Testis (tissue), 3 donors: Measurements from ENCODE around the gene ZKSCAN5. TPM values are rescaled to one million over a fixed set of nuclear protein-coding genes. Genes with fewer than 3 reads are reported as not detected.

Source experiments
- DNase-seq: peaks from one replicate; pipeline ENCODE4 v3.0.0-alpha.2; 2019
- H3K27ac ChIP-seq, 2 donors: fragments of 200-600 bp; sonication (generic); one replicate each; pipeline ENCODE4 v1.5.1; 2019
- H3K27me3 ChIP-seq: fragments of 200-600 bp; sonication (generic); one replicate; pipeline ENCODE4 v1.5.1; 2019
- H3K36me3 ChIP-seq: fragments of 200-600 bp; sonication (generic); one replicate; pipeline ENCODE4 v1.5.1; 2017; ENCODE audit warnings: low read depth; ENCODE audit errors: missing control alignments
- H3K4me1 ChIP-seq: fragments of 200-600 bp; sonication (generic); one replicate; pipeline ENCODE4 v1.5.1; 2019
- H3K4me3 ChIP-seq, 2 donors: fragments of 200-600 bp; sonication (generic); one replicate each; pipeline ENCODE4 v1.5.1; 2017 to 2019
- H3K9me3 ChIP-seq: fragments of 200-600 bp; sonication (generic); one replicate; pipeline ENCODE4 v1.5.1; 2017
- POLR2A ChIP-seq: fragments of 450-650 bp; IDR thresholded peaks from one replicate; pipeline ENCODE4 v1.6.1; 2017; ENCODE audit warnings: antibody characterized with exemption, mild to moderate bottlenecking, moderate library complexity
- WGBS, 2 donors: methylation state at CpG; one replicate each; pipeline ENCODE4 v1.1.5; 2018; 5-methylcytosine and 5-hydroxymethylcytosine counted together
- intact Hi-C: fragments of 100-400 bp; cut with DNase I; formaldehyde crosslinking; loops from one replicate; pipeline ENCODE4 v1.15.1; 2023; ENCODE audit warnings: low total_unique reads
- polyA plus RNA-seq: library from polyadenylated mRNA; stranded (reverse); fragments of 350-450 nt; fragmentation: Illumina TruSeq; extraction: RNeasy Lipid Tissue Mini Kit (QIAGEN cat#74804); gene quantifications from one replicate; pipeline ENCODE4 v1.2.3, GENCODE V29; 2014; ENCODE audit warnings: low read depth, low replicate concordance; ENCODE audit not compliant: insufficient read depth
- total RNA-seq, 2 donors: library from RNA; depleted of rRNA; stranded (reverse); fragments of >200 nt; gene quantifications; one replicate each; pipeline ENCODE4 v1.2.3, GENCODE V29; 2016
- TF ChIP-seq, protein P1 (sequence below), 3 experiments: fragments of 450-650 bp in 2 of 3; fragments of 200-600 bp in 1 of 3; sonication (generic) in 1 of 3; IDR thresholded peaks; one replicate each; pipeline ENCODE4 v1.5.1; 2016 to 2019; ENCODE audit warnings: antibody characterized with exemption in 3 of 3, mild to moderate bottlenecking in 2 of 3, moderate library complexity in 1 of 3

Gene ZKSCAN5
- total and polyA plus RNA-seq, 3 donors from 2014 or later, result 19.9 to 24.9 (median 24.7) TPM

DNA sequence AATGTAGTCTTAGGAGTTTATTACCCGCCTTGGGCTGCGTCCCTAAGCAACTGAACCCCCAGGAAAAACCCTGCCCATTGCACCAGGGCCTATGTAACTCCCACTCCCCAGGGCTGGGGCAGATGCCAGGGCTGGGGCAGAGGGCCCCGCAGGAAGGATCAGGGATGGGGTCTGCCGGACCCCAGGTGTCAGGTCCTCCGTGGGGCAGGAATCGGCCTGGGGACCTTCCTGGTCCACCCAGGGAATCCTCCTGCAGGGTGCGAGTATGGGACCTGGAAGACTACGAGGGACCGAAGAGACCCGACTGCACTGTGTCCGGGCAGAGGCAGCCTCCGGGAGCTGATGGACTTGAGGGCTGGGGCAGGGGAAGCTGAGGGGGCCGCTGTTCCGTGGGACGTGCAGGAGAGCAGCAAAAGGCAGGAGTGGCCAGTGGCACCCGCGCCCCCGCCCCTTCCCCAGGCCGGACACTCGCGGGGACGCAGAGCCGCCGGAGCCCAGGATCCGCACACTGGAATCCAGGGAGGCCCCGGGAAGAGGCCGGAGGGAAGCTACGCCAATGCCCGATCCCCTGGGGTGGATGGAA lies 36.0 kb upstream of the ZKSCAN5 start:
- Histone ChIP-seq H3K27ac (no peak overlapping the region), H3K4me3 (no peak overlapping the region), H3K9me3 (no peaks in the 10 kb centered on the region), H3K27me3 (no peaks in the 10 kb centered on the region), H3K4me1 (peaks cover 8% of the 10 kb centered on the region), H3K36me3 (no peaks in the 10 kb centered on the region)
- WGBS, 2 donors, result 56 to 79% methylated on average over 16 to 29 of the region's 29 CpGs
- no peak for DNase-seq
- TF ChIP-seq, protein P1, sequence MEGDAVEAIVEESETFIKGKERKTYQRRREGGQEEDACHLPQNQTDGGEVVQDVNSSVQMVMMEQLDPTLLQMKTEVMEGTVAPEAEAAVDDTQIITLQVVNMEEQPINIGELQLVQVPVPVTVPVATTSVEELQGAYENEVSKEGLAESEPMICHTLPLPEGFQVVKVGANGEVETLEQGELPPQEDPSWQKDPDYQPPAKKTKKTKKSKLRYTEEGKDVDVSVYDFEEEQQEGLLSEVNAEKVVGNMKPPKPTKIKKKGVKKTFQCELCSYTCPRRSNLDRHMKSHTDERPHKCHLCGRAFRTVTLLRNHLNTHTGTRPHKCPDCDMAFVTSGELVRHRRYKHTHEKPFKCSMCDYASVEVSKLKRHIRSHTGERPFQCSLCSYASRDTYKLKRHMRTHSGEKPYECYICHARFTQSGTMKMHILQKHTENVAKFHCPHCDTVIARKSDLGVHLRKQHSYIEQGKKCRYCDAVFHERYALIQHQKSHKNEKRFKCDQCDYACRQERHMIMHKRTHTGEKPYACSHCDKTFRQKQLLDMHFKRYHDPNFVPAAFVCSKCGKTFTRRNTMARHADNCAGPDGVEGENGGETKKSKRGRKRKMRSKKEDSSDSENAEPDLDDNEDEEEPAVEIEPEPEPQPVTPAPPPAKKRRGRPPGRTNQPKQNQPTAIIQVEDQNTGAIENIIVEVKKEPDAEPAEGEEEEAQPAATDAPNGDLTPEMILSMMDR (IDR thresholded peaks at IDR 0.05), result no peak
- no peak for TF ChIP-seq POLR2A
- intact Hi-C loops, result no loop called here

DNA sequence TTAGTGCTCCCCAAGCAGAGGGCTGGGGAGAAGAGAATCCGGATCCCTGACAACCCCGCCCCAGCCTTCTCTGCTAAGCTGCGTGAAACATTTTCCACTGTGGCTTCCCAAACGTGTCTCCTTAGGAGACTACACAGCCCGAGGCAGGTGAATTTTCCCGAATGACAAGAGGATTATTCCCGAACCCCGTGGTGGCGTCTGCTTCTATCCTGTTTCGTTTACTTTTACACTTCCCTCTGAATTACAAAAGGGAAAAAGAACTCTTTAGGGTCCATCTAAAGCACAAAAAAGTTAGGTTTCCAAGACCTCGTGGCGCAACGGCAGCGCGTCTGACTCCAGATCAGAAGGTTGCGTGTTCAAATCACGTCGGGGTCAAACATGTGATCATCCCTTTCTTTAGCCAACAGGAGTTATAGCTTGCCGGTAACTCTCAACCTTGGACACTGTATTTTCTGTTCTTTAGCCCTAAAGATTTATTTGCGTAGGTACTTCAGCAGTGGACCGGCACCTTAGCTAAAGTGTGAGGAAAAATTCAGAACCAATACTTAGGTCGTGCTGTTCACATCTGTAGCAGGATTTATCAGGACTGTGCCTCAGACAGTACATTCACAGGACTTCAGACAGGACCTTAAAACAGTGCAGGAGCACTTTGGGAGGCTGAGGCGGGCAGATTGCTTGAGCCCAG lies 34.9 kb upstream of the ZKSCAN5 start:
- Histone ChIP-seq H3K27me3 (no peaks in the 10 kb centered on the region), H3K4me3 (no peak overlapping the region), H3K36me3 (no peaks in the 10 kb centered on the region), H3K4me1 (peaks cover 12% of the 10 kb centered on the region), H3K27ac (peak overlapping the region in 1 of 2 donors; percentile 47), H3K9me3 (no peaks in the 10 kb centered on the region)
- intact Hi-C loops, result no loop called here
- no peak for TF ChIP-seq POLR2A
- TF ChIP-seq, protein P1 (IDR thresholded peaks at IDR 0.05), result no peak
- DNase-seq, result no peak
- WGBS, 2 donors, result 30 to 38% methylated on average over 23 of the region's 23 CpGs

DNA sequence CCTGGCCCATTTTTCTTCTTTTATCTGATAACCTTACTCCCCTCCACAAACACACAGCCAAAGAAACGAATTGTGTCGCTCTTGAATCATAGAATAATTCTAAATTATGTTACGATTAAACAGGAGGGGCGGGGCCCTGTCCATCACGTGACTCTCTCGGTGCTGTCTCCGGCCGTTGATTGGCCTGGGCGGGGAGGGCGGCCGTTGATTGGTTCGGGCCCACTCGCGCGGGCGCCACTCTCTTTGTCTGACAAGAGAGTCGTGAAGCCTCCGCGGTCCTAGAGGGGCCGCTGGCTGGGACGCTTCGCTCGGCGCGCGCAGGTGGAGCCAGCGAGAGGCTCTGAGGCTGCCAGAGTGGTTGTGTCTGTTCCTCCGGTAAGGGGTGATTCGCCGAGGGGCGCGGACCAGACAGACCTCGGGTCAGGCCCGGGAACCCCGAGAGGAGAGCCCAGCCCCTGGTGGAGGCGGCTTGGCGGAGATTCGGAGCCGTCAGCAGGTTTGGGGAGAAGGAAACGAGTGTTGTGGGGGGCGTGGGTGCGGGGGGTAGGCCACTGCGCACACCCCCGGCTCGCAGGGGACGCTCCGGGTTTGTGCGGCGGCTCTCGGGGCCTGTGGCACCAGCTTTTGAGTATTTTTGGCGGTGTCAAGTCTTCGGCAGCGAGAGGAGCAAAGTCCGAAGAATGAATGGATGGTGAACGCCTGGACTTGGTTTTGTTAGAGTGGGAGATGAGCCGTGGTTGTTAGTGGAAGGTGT lies 31.7 kb upstream of the ZKSCAN5 start, which contains the start of gene ZNF789:
Gene ZNF789 (plus strand): TSS at position 330 of the 754 bp plus-strand sequence. CDS start 3,567 bp downstream, outside the sequence.
- intact Hi-C loops, result no loop called here
- Histone ChIP-seq H3K4me3 (peak within 1 kb of the TSS; percentile 78 to 86), H3K36me3 (no peaks in the 10 kb centered on the region), H3K27ac (peak within 1 kb of the TSS; percentile 79 to 90), H3K4me1 (peaks cover 12% of the 10 kb centered on the region), H3K9me3 (no peaks in the 10 kb centered on the region), H3K27me3 (no peaks in the 10 kb centered on the region)
- 0% methylated on average over 48 to 56 of the region's 56 CpGs for WGBS, 2 donors
- TF ChIP-seq POLR2A, result peak; percentile 20
- TF ChIP-seq, protein P1 (IDR thresholded peaks at IDR 0.05), result no peak
- peak; percentile 100 for DNase-seq

DNA sequence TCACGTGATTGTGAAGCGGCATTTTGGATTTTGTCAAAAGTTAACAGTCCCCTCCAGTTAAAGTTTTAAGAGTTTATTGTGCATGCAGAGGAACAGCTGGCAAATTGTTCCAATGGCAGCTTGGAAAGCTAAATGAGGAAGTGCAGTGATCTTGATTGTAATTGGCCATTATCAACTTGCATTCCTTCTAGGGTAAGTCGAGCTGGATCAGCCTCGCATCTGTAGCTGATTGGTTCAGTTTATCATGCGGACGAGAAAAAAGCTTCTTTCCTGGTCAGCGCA lies 31.2 kb upstream of the ZKSCAN5 start:
- Histone ChIP-seq H3K27me3 (no peaks in the 10 kb centered on the region), H3K9me3 (no peaks in the 10 kb centered on the region), H3K4me3 (peak overlapping the region; percentile 78 to 86), H3K36me3 (no peaks in the 10 kb centered on the region), H3K27ac (peak overlapping the region; percentile 64 to 79), H3K4me1 (peaks cover 16% of the 10 kb centered on the region)
- peak; percentile 53 for DNase-seq
- TF ChIP-seq, protein P1 (IDR thresholded peaks at IDR 0.05), result no peak
- no peak for TF ChIP-seq POLR2A
- intact Hi-C loops, result no loop called here
- 2 to 3% methylated on average over 7 of the region's 7 CpGs for WGBS, 2 donors
